Measurements from ENCODE around the gene MAP3K5. TPM values are rescaled to one million over a fixed set of nuclear protein-coding genes. Genes with fewer than 3 reads are reported as not detected.
A peak's percentile ranks its signal among the peaks of the same experiment; 100 is the strongest.
"Not testable (repeated sequence)": the region's sequence is repeated elsewhere in the genome, so short reads cannot be mapped to it uniquely, and the experiment has no call there.

Gene MAP3K5
- total RNA-seq, 1 experiment from 2014 or later, result 2.1 TPM

- DNase-seq, result no peak
- H3K27me3 Mint-ChIP-seq (ENCODE audit: insufficient read depth, unreplicated experiment), result no peaks in the 10 kb centered on the region
Measured at GRCh38 chr6:136790411-136791295, 1.6 kb downstream of the MAP3K5 start.

GRCh38 chr6:136789440-136789839 lies 2.8 kb downstream of the MAP3K5 start:
- H3K36me3 ChIP-seq (ENCODE audit: control insufficient read depth, insufficient read depth, low read length); H3K4me1 ChIP-seq; H3K36me3 Mint-ChIP-seq (ENCODE audit: insufficient read depth, unreplicated experiment); H3K9me3 Mint-ChIP-seq (ENCODE audit: unreplicated experiment); H3K4me3 ChIP-seq (ENCODE audit: low read depth, low read length); H3K27ac Mint-ChIP-seq (ENCODE audit: unreplicated experiment); DNase-seq; BruUV-seq (replicated peaks); intact Hi-C loops (cut with micrococcal nuclease; ENCODE audit: unreplicated experiment); H3K27me3 Mint-ChIP-seq (ENCODE audit: insufficient read depth, unreplicated experiment); POLR2A ChIA-PET; H3K9me3 ChIP-seq; H3K27me3 ChIP-seq (replicated peaks; ENCODE audit: control insufficient read depth, insufficient read depth, low read length); H3K4me1 Mint-ChIP-seq (ENCODE audit: low read depth, unreplicated experiment); H3K4me3 Mint-ChIP-seq (ENCODE audit: unreplicated experiment): not testable (repeated sequence)
- CTCF ChIA-PET, result interaction anchor here (0.5 to 0.7 kb wide), 2 partner anchors 79 to 173 kb away, joined by 3 read pairs; no protein-coding TSS in a partner anchor

More at GRCh38 chr6:136790411-136791295, 1.6 kb downstream of the MAP3K5 start:
- Histone ChIP-seq H3K9me3 (no peaks in the 10 kb centered on the region), H3K36me3 (ENCODE audit: control insufficient read depth, insufficient read depth, low read length) (no peaks in the 10 kb centered on the region), H3K27me3 (replicated peaks; ENCODE audit: control insufficient read depth, insufficient read depth, low read length) (no peaks in the 10 kb centered on the region), H3K4me1 (no peaks in the 10 kb centered on the region), H3K4me3 (ENCODE audit: low read depth, low read length) (peak overlapping the region; percentile 60)
- BruUV-seq (replicated peaks), result TSS peak; percentile 33
- intact Hi-C loops (cut with micrococcal nuclease; ENCODE audit: unreplicated experiment), result loop anchor here (5.0 kb wide), 1 partner anchor 133 kb away; no protein-coding TSS in a partner anchor
- Mint-ChIP-seq H3K27ac (ENCODE audit: unreplicated experiment) (no peak overlapping the region), H3K4me3 (ENCODE audit: unreplicated experiment) (peak overlapping the region; percentile 99), H3K36me3 (ENCODE audit: insufficient read depth, unreplicated experiment) (no peaks in the 10 kb centered on the region), H3K4me1 (ENCODE audit: low read depth, unreplicated experiment) (no peaks in the 10 kb centered on the region), H3K9me3 (ENCODE audit: unreplicated experiment) (no peaks in the 10 kb centered on the region)
- no peak for TF ChIP-seq CTCF (IDR thresholded peaks at IDR 0.05; ENCODE audit: insufficient read depth in 1 of 2, low read depth in 1 of 2, low read length in 1 of 2, severe bottlenecking in 1 of 2, unreplicated experiment in 1 of 2)
- CTCF ChIA-PET, result interaction anchor here (0.7 to 2.3 kb wide), 3 partner anchors 51 to 174 kb away, joined by 3 to 9 read pairs (median 6); no protein-coding TSS in a partner anchor
- POLR2A ChIA-PET, result no interaction called here

- CTCF ChIA-PET, result no interaction called here
- no TSS peak for BruUV-seq (replicated peaks)
- intact Hi-C loops (cut with micrococcal nuclease; ENCODE audit: unreplicated experiment), result no loop called here
- Histone ChIP-seq H3K9me3 (no peaks in the 10 kb centered on the region), H3K4me3 (ENCODE audit: low read depth, low read length) (no peak overlapping the region), H3K4me1 (no peaks in the 10 kb centered on the region), H3K27me3 (replicated peaks; ENCODE audit: control insufficient read depth, insufficient read depth, low read length) (no peaks in the 10 kb centered on the region), H3K36me3 (ENCODE audit: control insufficient read depth, insufficient read depth, low read length) (no peaks in the 10 kb centered on the region)
- no peak for TF ChIP-seq CTCF (IDR thresholded peaks at IDR 0.05; ENCODE audit: insufficient read depth in 1 of 2, low read depth in 1 of 2, low read length in 1 of 2, severe bottlenecking in 1 of 2, unreplicated experiment in 1 of 2)
- POLR2A ChIA-PET, result no interaction called here
- DNase-seq, result no peak
- no peaks in the 10 kb centered on the region for H3K9me3 Mint-ChIP-seq (ENCODE audit: unreplicated experiment)
- no peaks in the 10 kb centered on the region for H3K36me3 Mint-ChIP-seq (ENCODE audit: insufficient read depth, unreplicated experiment)
- H3K4me1 Mint-ChIP-seq (ENCODE audit: low read depth, unreplicated experiment), result no peaks in the 10 kb centered on the region
- no peaks in the 10 kb centered on the region for H3K27me3 Mint-ChIP-seq (ENCODE audit: insufficient read depth, unreplicated experiment)
- H3K4me3 Mint-ChIP-seq (ENCODE audit: unreplicated experiment), result no peak overlapping the region
- H3K27ac Mint-ChIP-seq (ENCODE audit: unreplicated experiment), result no peak overlapping the region
Measured at GRCh38 chr6:136788069-136788902, 4.0 kb downstream of the MAP3K5 start.
